Measurements from ENCODE around the gene SKIDA1. TPM values are rescaled to one million over a fixed set of nuclear protein-coding genes. Genes with fewer than 3 reads are reported as not detected.

SKIDA1 gene
- total RNA-seq, 4 donors from 2014 or later = 0.39 to 5.2 (median 2.3) TPM

DNA sequence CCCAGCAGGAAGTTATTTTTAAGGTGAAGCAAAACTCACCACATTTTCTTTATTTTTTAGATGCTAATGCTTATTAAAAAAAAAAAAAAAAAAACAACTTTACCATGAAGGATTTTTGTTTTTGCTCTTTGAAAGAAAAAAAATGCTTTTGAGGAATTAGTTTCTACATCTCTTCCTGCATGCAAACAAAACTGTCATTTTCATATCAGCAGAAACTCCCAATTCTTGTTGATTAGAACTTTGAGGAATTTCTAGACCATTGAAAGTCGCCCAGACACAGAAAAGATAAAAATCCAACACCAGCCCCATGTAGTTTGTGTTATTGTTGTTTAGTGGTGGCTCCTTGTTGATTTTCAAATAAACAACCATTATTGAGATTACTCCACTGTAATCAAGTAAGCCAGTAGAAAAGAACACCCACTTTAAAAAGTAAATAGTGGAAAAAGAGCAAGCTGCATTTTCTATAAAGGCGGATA lies 14.3 kb downstream of the SKIDA1 start:
- no peak for DNase-seq (ENCODE audit: low spot score in 2 of 2)
- Histone ChIP-seq H3K27ac (peak overlapping the region in 3 of 4 donors; percentile 75 to 94 (median 89)), H3K4me1 (peaks cover 0 to 38% (median 7%) of the 10 kb centered on the region in 4 donors)

DNA sequence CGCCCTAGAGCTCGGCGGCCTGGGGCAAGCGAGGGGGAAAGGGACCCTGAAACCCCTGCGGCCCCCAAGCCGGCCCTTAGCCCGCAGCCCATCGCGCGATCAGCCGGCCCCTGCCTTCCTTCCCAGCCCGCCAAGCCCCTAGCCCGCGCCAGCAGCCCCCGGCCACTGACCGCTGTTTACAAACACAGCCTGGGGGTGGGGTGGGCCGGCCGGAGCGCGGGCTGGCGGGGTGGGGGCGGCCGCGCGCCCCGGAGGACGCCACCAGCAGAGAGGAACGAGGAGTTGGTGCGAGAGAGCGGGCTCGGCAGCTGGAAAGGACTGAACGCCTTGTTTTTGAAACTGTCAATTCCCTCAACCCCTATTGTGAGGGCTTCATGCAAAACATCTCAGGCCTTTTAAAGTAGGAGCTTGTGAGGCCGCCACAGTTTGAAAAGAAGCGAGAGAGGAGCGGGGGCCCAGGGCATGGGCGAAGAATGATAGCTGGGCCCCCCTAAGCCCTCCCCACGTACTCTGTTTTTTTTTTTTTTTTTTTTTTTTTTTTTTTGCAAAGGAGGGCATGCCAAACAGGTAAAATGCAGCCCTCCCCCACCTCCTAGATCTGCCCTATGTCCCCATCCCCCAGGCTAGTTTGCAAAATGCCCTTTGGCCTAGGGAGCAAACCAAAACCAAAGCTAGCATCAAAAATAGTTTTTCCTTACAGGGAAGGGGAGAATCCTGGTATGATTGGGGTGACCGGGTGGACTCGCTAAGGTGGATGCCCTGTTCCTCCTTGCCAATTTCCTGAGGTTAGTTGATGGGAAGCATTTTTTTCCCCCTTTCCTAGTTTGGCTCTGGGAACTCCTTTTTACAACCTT lies 15.0 kb downstream of the SKIDA1 start:
- no peak for DNase-seq (ENCODE audit: low spot score in 2 of 2)
- Histone ChIP-seq H3K36me3 (no peaks in the 10 kb centered on the region), H3K27me3 (peaks cover 0 to 7% of the 10 kb centered on the region in 2 donors), H3K4me3 (peak overlapping the region; percentile 31 to 53 (median 44)), H3K4me1 (peaks cover 0 to 33% (median 4%) of the 10 kb centered on the region in 4 donors), H3K27ac (peak overlapping the region; percentile 75 to 94 (median 85)), H3K9me3 (no peaks in the 10 kb centered on the region)
- 27 to 36% methylated on average over 26 to 35 of the region's 39 CpGs for WGBS, 2 donors
- TF ChIP-seq, protein P1, sequence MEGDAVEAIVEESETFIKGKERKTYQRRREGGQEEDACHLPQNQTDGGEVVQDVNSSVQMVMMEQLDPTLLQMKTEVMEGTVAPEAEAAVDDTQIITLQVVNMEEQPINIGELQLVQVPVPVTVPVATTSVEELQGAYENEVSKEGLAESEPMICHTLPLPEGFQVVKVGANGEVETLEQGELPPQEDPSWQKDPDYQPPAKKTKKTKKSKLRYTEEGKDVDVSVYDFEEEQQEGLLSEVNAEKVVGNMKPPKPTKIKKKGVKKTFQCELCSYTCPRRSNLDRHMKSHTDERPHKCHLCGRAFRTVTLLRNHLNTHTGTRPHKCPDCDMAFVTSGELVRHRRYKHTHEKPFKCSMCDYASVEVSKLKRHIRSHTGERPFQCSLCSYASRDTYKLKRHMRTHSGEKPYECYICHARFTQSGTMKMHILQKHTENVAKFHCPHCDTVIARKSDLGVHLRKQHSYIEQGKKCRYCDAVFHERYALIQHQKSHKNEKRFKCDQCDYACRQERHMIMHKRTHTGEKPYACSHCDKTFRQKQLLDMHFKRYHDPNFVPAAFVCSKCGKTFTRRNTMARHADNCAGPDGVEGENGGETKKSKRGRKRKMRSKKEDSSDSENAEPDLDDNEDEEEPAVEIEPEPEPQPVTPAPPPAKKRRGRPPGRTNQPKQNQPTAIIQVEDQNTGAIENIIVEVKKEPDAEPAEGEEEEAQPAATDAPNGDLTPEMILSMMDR (IDR thresholded peaks at IDR 0.05) = no peak
- TF ChIP-seq EP300 (IDR thresholded peaks at IDR 0.05) = no peak
- TF ChIP-seq POLR2A (IDR thresholded peaks at IDR 0.05) = no peak

More for the DNA sequence above, 14.3 kb downstream of the SKIDA1 start:
- peak overlapping the region in 1 of 4 donors; percentile 51 for H3K4me3 ChIP-seq
- TF ChIP-seq, protein P1 (IDR thresholded peaks at IDR 0.05) = no peak
- TF ChIP-seq POLR2A (IDR thresholded peaks at IDR 0.05) = no peak
- no peak for TF ChIP-seq EP300 (IDR thresholded peaks at IDR 0.05)
- WGBS, 2 donors = 76 to 78% methylated on average over 2 of the region's 2 CpGs
- H3K36me3 ChIP-seq = no peaks in the 10 kb centered on the region
- no peaks in the 10 kb centered on the region for H3K9me3 ChIP-seq
- peaks cover 0 to 7% of the 10 kb centered on the region in 2 donors for H3K27me3 ChIP-seq

GRCh38 chr10:21509341-21510240 lies 15.9 kb downstream of the SKIDA1 start:
- Histone ChIP-seq H3K27me3 (peaks cover 0 to 7% of the 10 kb centered on the region in 2 donors), H3K27ac (peak overlapping the region; percentile 75 to 94 (median 85)), H3K9me3 (no peaks in the 10 kb centered on the region), H3K36me3 (no peaks in the 10 kb centered on the region), H3K4me3 (peak overlapping the region; percentile 31 to 53 (median 44)), H3K4me1 (peaks cover 0 to 31% (median 4%) of the 10 kb centered on the region in 4 donors)
- DNase-seq (ENCODE audit: low spot score in 2 of 2) = no peak
- TF ChIP-seq, protein P1 (IDR thresholded peaks at IDR 0.05) = no peak
- TF ChIP-seq POLR2A (IDR thresholded peaks at IDR 0.05) (no peak), EP300 (IDR thresholded peaks at IDR 0.05) (no peak)
- 60 to 66% methylated on average over 53 to 58 of the region's 58 CpGs for WGBS, 2 donors

GRCh38 chr10:21508706-21509331 lies 16.7 kb downstream of the SKIDA1 start:
- 63 to 85% methylated on average over 38 to 42 of the region's 43 CpGs for whole genome bisulfite sequencing, 2 donors
- Histone ChIP-seq H3K27ac (peak overlapping the region; percentile 75 to 94 (median 85)), H3K4me3 (peak overlapping the region in 2 of 4 donors; percentile 1 to 31), H3K27me3 (peaks cover 0 to 7% of the 10 kb centered on the region in 2 donors), H3K9me3 (no peaks in the 10 kb centered on the region), H3K4me1 (peaks cover 0 to 31% (median 4%) of the 10 kb centered on the region in 4 donors), H3K36me3 (no peaks in the 10 kb centered on the region)
- DNase-seq (ENCODE audit: low spot score in 2 of 2) = no peak
- no peak for TF ChIP-seq EP300 (IDR thresholded peaks at IDR 0.05)
- TF ChIP-seq, protein P1 (IDR thresholded peaks at IDR 0.05) = no peak
- TF ChIP-seq POLR2A (IDR thresholded peaks at IDR 0.05) = no peak

Measured in tibial nerve (tissue), 4 donors.